Activated B cell treated with CpG ODN at 0.5 μM for 24 hours (primary cell): ENCODE data around the gene PPIL6. TPM values are rescaled to one million over a fixed set of nuclear protein-coding genes. Genes with fewer than 3 reads are reported as not detected.

Source experiments
- ATAC-seq: fragments of 200-7000 bp; cut with Tn5 transposase; one replicate; pipeline ENCODE4 v1.10.0; 2021; ENCODE audit warnings: low read depth, mild to moderate bottlenecking, moderate library complexity
- CTCF ChIA-PET: fragments of 350-600 bp; sonication (Branson Sonifier 250); formaldehyde crosslinking; loops from one replicate; lab custom pipeline; 2021; ENCODE audit warnings: antibody characterized with exemption; lab: Charles Lee
- POLR2A ChIA-PET: fragments of 350-600 bp; sonication (Branson Sonifier 250); formaldehyde crosslinking; loops from one replicate; lab custom pipeline; 2021; ENCODE audit warnings: antibody characterized with exemption; lab: Charles Lee
- DNase-seq: peaks from one replicate; pipeline ENCODE4 v3.0.0; 2022
- H3K27ac Mint-ChIP-seq: one replicate; pipeline ENCODE4 v1.8.0; 2020; ENCODE audit warnings: mixed read lengths
- H3K27me3 Mint-ChIP-seq: one replicate; pipeline ENCODE4 v1.8.0; 2021; ENCODE audit warnings: mixed read lengths
- H3K36me3 Mint-ChIP-seq: one replicate; pipeline ENCODE4 v1.8.0; 2021; ENCODE audit warnings: low read depth, mixed read lengths
- H3K4me1 Mint-ChIP-seq: one replicate; pipeline ENCODE4 v1.8.0; 2021; ENCODE audit warnings: mixed read lengths
- H3K4me3 Mint-ChIP-seq: one replicate; pipeline ENCODE4 v1.8.0; 2020; ENCODE audit warnings: mild to moderate bottlenecking, mixed read lengths
- H3K9me3 Mint-ChIP-seq: one replicate; pipeline ENCODE4 v1.8.0; 2020; ENCODE audit warnings: mixed read lengths
- CTCF ChIP-seq: fragments of 200-600 bp; IDR thresholded peaks from one replicate; pipeline ENCODE4 v1.8.0; 2022; ENCODE audit warnings: antibody characterized with exemption, mild to moderate bottlenecking
- intact Hi-C: fragments of 100-400 bp; cut with micrococcal nuclease; formaldehyde crosslinking; loops from one replicate; pipeline ENCODE4 v1.15.1; 2024
- total RNA-seq: library from RNA; stranded (reverse); gene quantifications from 2 replicates; pipeline ENCODE4 v1.2.3, GENCODE V29; 2022

Gene PPIL6
- total RNA-seq, 1 donor from 2014 or later, result 0.91 TPM

GRCh38 chr6:109469591-109470189, 29.3 kb upstream of the PPIL6 start:
- DNase-seq (no peak), ATAC-seq (no peak)
- ChIA-PET CTCF (interaction anchor here (0.7 to 1.7 kb wide), 3 partner anchors 14 to 282 kb away, joined by 3 to 4 read pairs (median 4); partner anchors contain the start of gene MICAL1), POLR2A (interaction anchor here (1.0 to 1.3 kb wide), 4 partner anchors 10 to 28 kb away, joined by 3 to 7 read pairs (median 4); partner anchors contain the start of gene MICAL1)
- peaks cover 97% of the 10 kb centered on the region for H3K36me3 Mint-ChIP-seq
- peaks cover 54% of the 10 kb centered on the region for H3K4me1 Mint-ChIP-seq
- no peaks in the 10 kb centered on the region for H3K9me3 Mint-ChIP-seq
- H3K27ac Mint-ChIP-seq, result no peak overlapping the region
- H3K27me3 Mint-ChIP-seq, result no peaks in the 10 kb centered on the region
- H3K4me3 Mint-ChIP-seq, result no peak overlapping the region
- intact Hi-C loops, result no loop called here
- TF ChIP-seq CTCF, result no peak

GRCh38 chr6:109467696-109468095, 27.3 kb upstream of the PPIL6 start:
- H3K36me3 Mint-ChIP-seq, result peaks cover 94% of the 10 kb centered on the region
- DNase-seq (no peak), ATAC-seq (no peak)
- peaks cover 51% of the 10 kb centered on the region for H3K4me1 Mint-ChIP-seq
- ChIA-PET POLR2A (no interaction called here), CTCF (no interaction called here)
- H3K9me3 Mint-ChIP-seq, result no peaks in the 10 kb centered on the region
- TF ChIP-seq CTCF, result no peak
- intact Hi-C loops, result loop anchor here (1.0 kb wide), 1 partner anchor 8 kb away; no protein-coding TSS in a partner anchor
- H3K27me3 Mint-ChIP-seq, result no peaks in the 10 kb centered on the region
- H3K27ac Mint-ChIP-seq, result no peak overlapping the region
- H3K4me3 Mint-ChIP-seq, result no peak overlapping the region

GRCh38 chr6:109466212-109466923, 25.9 kb upstream of the PPIL6 start:
- TF ChIP-seq CTCF, result no peak
- Mint-ChIP-seq H3K27me3 (no peaks in the 10 kb centered on the region), H3K4me1 (peaks cover 46% of the 10 kb centered on the region), H3K9me3 (no peaks in the 10 kb centered on the region), H3K27ac (no peak overlapping the region), H3K4me3 (no peak overlapping the region), H3K36me3 (peaks cover 91% of the 10 kb centered on the region)
- DNase-seq (no peak), ATAC-seq (no peak)
- ChIA-PET CTCF (interaction anchor here (0.9 kb wide), 1 partner anchor 10 kb away, joined by 3 read pairs; no protein-coding TSS in a partner anchor), POLR2A (interaction anchor here (1.2 kb wide), 1 partner anchor 16 kb away, joined by 4 read pairs; no protein-coding TSS in a partner anchor)
- intact Hi-C loops, result no loop called here

- no peak overlapping the region for H3K27ac Mint-ChIP-seq
- peaks cover 41% of the 10 kb centered on the region for H3K4me1 Mint-ChIP-seq
- intact Hi-C loops, result no loop called here
- ChIA-PET CTCF (interaction anchor here (0.9 kb wide), 1 partner anchor 9 kb away, joined by 3 read pairs; no protein-coding TSS in a partner anchor), POLR2A (interaction anchor here (0.6 to 1.2 kb wide), 2 partner anchors 17 to 64 kb away, joined by 4 read pairs; no protein-coding TSS in a partner anchor)
- no peaks in the 10 kb centered on the region for H3K27me3 Mint-ChIP-seq
- no peaks in the 10 kb centered on the region for H3K9me3 Mint-ChIP-seq
- TF ChIP-seq CTCF, result no peak
- no peak overlapping the region for H3K4me3 Mint-ChIP-seq
- no peak for DNase-seq
- no peak for ATAC-seq
- H3K36me3 Mint-ChIP-seq, result peaks cover 91% of the 10 kb centered on the region
Measured at GRCh38 chr6:109465772-109466171, 25.3 kb upstream of the PPIL6 start.
